Middle frontal gyrus (tissue), 1 donor: Measurements from ENCODE around the gene FAM186B.

Source experiments
- DNase-seq: peaks from one replicate; pipeline ENCODE4 v3.0.0-alpha.2; 2015; ENCODE audit warnings: low spot score; ENCODE audit errors: extremely low spot score

The FAM186B gene

DNA sequence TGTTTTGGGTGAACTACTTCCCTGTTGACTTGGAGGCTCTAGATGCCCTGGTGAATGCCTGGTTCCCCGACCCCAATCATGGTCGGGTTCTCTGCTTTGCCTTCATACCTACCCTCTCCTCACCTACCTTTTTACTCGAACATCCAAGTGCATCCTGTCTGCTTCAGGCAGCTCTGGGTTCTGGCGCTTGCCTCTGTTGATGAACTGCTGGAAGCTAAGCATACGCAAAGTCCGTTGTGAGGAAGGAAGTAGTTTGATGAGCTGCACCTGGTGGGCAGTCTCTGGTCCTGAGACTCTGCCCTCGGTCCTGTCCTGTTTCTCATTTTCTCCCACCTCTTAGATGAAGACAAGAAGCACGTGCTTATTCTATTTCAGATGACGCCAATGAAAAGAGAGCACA lies 53.0 kb downstream of the FAM186B start:
- DNase-seq, result no peak

DNA sequence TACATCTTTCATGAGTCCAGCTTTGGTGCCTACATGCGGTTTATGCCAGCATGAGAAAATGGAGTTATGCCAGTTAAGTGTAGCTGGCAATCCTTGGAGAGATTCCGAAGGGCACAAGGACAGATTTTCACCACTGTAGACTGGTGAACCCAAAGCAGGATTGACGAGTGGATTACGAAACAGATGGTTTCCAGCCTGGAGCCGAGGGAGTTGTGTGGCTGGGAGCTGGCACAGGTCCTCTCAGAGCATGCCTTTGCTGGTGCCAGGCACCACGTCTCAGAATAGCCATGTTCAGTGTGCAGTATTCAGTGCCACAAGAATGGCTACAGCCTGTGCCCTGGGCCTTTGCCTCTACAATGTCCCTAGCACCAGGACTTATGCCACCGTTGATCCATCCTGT lies 53.4 kb downstream of the FAM186B start:
- peak; percentile 48 for DNase-seq

DNA sequence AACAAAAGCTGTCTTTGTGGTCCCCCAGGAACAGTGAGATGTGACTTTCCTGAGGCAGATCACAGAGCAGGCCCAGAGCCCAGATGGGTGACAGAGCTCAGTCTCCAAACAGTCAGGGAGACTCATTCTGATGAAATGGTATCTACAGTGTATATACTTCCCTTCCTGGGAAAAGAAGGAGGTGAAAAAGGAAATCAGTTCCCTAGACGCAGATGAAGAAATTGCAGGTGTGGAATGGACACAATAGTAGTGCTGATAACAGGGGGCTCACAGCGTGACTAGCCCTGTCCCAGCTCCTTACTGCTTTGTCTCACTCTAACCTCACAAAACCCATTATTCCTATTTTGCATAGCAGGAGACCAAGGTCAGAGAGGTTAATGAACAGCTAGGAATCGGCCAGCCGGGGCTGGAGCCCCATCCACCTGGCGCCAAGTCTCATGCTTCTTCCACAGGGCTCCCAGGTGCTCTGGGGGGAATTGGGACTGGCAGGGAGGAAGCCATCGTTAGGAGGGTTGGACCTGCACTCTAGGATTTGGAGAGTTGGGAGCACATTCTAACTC lies 54.7 kb downstream of the FAM186B start:
- DNase-seq, result no peak

DNA sequence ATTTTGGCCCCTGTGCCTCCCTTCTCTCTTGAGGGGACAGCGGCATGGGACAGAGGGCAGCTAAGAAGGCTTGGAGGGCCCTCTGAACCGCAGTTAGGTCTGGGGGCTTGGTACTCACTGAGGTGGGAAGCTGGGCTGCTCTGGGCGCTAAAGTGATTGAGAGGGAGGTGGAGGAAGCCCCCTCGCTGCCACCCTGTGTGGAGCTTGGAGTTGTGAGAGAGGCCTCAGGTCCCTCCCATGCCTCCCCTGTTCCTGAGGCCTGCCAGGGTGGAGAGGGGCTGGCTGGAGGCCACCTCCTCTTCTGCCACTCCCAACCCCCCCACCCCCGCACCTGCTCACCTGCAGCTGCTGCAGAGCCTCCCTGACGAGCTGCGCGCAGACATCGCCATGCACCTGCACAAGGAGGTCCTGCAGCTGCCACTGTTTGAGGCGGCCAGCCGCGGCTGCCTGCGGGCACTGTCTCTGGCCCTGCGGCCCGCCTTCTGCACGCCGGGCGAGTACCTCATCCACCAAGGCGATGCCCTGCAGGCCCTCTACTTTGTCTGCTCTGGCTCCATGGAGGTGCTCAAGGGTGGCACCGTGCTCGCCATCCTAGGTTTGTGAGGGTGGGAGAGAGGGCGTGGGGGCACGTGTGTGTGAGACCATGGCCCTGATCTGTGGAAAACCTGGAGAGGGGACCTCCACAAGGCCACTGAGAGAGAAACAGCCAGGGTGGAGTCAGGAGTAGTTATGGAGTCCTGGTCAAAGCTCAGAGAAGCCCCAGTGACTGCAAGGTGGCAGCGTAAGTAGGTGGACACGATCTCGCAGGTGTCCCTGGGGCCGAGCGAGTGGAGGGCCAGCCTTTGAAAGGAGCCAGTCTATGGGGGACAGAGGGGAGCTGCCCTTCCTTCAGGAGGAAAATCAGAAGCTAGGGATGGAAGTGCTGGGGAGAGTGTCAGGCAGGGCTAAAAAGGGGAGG lies 55.4 kb downstream of the FAM186B start:
- DNase-seq, result no peak

DNA sequence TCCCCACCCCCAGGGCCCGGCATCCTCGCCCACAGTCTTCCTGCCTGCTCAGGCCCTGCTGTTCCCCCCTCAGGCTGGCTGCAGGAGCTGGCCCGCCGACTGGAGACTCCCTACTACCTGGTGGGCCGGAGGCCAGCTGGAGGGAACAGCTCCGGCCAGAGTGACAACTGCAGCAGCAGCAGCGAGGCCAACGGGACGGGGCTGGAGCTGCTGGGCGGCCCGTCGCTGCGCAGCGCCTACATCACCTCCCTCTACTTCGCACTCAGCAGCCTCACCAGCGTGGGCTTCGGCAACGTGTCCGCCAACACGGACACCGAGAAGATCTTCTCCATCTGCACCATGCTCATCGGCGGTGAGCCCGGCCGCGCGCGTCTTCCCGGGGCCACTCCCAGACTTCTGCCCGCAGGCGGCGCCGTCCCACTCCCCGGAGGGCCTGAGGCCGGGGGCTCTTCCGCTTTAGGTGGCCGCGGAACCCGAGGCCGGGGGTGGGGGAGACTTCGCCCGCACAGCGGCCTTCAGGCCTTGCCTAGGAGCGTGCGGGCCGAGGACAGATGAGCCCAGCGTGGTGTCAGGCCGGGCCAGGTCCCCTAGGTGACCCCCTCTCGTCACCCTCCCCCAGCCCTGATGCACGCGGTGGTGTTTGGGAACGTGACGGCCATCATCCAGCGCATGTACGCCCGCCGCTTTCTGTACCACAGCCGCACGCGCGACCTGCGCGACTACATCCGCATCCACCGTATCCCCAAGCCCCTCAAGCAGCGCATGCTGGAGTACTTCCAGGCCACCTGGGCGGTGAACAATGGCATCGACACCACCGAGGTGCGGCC lies 56.4 kb downstream of the FAM186B start:
- DNase-seq, result no peak

DNA sequence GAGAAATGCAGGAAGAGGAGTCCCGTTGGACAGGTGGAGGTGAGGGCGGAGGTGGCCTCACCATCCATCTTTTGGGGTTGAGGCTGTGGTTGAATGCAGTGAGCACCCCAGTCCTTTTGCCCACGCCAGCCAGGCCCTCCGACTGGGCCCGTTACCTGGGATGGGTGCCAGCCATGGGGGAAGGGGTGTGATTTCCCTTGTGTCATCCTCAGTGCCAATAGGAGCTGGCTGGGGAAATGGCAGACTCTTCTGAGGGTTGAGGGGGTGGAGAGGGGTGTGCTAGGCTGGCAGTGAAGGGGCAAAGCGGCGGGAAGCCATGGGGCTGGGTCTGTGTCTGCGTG lies 57.0 kb downstream of the FAM186B start:
- no peak for DNase-seq

DNA sequence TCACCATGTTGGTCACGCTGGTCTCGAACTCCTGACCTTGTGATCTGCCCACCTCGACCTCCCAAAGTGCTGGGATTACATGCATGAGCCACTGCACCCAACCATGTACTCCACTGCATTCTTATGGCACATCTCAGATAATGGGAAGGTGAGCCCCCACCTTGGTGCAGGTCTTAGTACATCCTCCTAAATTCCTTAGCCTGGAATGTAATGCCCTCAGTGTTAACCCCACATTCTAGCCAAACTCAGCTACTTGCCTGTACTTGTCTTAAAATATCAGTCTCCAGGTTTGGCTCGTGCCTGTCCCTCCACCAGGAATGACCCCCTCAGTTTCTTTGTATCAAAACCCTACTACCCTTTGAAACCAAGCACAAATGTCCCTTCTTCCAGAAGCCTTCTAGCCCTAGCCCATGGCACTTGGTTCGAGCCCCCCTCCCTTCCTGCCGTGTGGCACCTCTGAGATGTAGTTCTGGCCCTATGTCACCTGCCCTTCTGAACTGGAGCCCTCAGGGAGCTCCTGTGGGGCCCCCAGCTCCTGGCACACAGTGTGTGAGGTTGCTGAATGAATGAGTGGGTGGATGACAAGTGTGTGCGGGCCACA lies 58.2 kb downstream of the FAM186B start:
- DNase-seq, result no peak

DNA sequence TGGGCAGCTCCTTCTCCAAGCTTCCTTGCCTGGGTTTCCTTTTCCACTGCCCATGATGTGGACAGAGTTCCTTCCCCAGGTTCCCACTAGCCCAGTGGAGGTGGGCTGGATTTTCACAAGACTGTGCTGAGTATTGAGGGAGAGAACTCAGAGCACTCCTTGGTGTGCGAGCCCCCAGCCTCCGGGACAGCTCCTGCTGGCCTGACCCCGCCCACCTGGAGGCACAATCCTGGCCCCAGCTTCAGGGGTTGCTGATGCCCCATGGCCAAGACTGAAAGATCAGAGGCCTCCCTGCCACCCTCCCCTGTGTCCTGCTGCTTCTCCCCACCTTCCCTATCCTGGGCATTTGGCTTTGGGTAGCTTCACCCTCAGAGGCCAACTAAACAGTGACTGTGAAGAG lies 59.0 kb downstream of the FAM186B start:
- DNase-seq, result no peak

DNA sequence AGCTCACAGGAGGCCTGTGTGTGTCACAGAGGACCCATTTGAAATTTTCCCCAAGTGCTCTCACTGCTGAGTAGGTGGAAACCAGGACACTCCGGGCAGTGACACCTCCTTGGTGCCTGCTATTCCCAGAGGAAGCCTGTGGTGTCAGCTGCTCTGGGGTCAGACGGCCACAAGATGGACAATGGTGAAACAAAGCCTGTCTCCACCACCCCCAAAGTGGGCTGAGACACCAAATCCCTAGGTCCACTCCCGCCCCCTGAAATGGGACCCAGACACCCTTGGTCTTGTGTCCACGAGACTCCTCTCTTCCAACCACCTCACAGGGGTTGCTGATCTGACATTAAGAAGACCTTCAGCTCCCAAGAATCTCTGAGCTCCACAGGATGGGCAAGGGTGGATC lies 59.6 kb downstream of the FAM186B start:
- DNase-seq, result no peak

DNA sequence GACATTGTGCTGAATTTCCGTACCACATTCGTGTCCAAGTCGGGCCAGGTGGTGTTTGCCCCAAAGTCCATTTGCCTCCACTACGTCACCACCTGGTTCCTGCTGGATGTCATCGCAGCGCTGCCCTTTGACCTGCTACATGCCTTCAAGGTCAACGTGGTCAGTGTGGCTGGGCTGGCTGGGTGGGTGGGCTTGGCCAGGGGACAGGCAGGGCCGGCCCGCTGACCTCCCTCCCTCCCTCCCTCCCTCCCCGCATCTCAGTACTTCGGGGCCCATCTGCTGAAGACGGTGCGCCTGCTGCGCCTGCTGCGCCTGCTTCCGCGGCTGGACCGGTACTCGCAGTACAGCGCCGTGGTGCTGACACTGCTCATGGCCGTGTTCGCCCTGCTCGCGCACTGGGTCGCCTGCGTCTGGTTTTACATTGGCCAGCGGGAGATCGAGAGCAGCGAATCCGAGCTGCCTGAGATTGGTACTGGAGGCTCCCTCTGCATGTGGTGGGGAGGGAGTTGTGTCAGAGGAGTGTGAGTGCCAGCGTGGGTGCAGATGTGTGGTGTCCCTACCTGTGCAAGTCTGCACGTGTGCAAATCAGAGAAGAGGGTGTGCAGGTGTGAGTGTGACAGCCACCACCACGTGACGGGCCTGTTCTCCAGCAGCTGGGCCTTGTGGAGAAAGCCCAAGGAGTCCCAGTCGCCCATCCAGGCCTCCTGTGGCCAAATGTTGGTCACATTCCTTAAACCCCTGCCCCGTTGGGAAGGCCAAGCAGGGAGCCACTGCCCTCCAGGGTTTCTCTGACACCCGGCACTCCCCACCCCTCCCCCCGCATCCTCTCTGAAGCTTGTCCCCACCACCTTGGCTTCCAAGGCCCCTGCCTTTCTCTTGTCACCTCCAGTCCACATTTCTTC lies 61.3 kb downstream of the FAM186B start:
- DNase-seq, result no peak

DNA sequence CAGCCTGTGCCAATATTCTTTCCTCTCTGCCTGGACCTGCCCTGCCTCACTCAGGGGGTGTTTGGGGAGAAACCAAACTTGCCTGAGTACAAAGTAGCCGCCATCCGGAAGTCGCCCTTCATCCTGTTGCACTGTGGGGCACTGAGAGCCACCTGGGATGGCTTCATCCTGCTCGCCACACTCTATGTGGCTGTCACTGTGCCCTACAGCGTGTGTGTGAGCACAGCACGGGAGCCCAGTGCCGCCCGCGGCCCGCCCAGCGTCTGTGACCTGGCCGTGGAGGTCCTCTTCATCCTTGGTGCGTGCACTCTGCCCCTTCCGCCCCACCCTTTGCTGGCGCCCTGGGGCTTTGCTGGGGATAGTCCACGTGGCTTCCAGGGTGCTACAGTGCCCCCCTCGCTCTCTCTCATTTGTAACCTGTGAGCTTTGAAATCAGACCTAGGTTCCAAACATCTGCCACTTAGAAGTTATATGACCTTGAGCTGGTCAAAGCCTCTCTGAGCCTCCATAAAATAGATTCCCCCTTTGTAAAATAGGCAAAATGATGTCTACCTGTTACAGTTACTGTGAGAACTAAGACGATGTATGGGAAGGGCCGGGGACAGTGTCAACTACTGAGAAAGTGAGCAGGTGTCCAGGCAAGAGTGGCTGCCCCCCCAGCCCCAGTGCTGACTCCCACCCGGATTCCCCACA lies 62.1 kb downstream of the FAM186B start:
- no peak for DNase-seq

DNA sequence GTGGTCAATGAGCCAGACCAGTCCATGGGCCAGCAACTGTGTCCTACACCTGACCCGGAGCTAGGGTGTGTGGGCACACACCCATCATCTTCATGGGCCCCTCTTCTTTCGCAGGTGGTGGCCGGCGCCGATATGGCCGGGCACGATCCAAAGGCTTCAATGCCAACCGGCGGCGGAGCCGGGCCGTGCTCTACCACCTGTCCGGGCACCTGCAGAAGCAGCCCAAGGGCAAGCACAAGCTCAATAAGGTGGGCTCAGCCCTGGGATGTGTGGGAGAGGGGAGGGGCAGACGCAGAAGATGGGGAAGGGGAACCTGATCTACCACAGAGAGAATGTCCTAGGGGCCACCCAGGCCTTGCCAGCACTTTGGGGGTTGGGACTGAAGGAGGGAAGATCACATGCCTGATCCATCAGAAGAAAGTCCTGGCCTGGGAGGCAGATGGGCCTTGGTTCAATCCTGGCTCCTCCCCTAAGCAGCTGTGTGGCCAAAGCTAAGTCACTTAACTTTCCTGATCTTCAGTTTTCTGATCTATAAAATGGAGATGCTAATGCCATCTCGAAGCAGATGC lies 62.8 kb downstream of the FAM186B start:
- DNase-seq, result no peak

DNA sequence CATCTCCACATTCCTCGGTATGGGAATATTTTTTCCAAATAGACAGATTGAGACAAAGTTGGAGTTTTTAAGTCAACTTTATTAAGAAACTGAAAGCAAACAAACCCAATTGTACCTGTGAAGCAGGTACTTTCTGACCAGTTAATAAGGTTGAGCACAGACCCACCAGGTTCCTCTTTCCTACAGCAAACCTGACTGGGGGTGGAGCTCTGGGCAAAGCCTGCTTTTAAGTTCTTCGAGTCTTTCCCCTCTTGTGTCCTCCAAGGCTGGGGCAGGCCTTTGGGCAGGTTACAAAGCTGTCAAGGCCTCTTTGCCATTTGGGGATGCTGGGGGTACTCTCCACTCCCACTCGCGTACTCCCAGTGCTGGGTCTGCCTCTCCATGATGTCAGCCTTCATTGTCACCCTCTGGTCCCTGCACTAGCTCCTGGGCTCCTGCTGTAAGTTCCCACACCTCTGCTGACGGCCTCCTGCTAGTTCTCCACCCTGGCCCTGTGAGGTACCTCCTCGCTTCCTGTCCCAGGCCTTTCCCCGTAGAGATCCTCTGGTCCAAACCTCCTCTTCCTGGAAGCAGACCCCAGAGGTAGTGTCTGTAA lies 63.4 kb downstream of the FAM186B start:
- no peak for DNase-seq

DNA sequence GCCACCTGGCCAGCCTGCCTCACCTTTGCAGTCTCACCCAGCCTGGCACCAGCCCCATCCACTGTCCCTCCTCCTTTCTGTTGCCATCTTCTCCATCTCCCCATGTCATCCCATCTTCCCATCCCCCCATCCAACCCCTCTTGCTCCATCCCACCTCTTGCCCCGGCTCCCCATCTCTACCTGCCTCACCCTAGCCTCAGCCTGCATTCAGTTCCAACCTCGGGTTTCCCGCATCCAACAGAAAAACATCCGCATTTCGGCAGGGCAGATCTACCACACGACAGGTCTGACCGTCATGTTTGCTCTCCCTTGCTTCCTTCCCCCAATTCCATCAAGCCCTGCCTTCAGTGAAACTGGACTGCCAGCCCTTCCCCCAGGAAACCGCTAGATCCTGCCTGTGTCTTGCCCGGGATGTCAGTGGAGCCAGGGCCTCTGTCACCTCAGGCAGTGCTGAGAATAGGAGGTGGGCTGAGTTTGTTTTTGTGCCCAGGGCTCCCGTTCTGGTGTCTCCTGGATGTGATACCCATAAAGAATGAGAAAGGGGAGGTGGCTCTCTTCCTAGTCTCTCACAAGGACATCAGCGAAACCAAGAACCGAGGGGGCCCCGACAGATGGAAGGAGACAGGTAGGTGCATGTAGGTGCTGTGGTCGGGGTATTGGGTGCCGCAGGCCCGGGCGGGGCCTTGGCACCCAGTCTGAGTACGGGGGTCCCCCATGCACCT lies 64.1 kb downstream of the FAM186B start:
- DNase-seq, result no peak

DNA sequence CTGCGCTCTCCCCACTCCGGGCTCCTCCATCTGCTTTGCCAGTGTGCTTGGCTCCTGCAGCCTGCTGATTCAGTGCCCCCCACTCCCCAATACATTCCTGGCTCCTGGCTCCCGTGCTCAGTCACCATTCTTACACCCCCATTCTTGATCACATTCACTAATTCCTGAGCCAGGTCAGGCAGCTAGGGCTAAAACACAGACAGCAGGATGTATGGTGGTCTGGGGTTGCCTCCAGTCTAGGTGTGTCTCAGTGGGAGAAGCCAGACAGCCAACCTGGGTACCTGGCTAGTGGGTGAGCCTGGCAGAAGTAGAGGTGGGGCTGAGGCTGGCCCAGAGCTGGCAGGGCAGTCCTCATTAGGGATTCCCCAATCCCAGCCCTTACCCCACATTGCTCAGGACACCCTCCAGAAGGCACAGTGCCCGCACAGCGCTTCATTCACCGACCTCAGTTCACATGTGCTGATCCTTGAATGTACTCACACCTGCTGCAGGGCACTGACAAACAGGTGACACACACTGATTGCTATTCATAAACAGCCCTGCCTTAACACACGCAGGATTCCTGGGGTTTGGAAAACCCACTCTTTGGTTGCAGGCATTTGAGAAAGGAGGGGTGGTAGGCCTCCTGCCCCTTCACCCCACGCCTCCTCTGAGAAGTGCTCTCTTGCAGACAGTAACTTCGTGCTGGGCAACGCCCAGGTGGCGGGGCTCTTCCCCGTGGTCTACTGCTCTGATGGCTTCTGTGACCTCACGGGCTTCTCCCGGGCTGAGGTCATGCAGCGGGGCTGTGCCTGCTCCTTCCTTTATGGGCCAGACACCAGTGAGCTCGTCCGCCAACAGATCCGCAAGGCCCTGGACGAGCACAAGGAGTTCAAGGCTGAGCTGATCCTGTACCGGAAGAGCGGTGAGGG lies 65.0 kb downstream of the FAM186B start:
- no peak for DNase-seq

DNA sequence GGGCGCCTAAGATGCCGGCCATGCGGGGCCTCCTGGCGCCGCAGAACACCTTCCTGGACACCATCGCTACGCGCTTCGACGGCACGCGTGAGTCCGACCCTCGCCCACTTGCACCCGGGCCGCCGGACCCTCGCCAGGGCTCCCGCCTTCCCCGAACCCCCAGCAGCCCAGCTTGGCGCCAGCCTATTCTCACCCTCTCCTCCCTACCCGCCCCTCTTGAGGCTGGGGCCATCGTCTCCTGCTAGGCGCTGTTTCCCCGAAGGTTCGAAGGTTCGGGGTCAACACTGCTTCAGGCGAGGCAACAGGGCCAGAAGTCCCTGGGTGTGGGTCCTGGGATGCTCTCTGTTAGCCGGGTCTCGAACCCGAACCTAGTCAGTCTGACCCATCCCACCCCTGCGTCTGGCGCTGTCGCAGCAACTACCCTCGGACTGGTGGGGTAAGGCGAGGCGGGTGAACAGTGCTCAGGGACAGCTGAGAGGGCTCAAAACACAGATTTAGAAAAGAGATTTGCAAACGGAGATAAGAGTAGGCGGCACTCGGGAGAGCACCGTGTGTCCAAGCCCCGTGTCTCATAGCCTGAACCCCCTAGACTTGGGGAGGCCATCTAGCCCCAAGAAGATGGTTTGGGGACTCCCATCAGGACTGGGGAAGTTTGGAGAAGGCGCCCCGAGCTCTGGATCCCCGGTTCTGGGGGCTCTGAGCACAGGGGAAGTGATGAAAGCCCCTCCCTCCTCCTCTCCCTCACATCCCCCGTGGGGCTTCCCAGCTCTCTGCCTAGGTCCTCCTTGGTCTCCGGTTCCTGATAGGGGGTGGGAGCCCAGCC lies 65.8 kb downstream of the FAM186B start:
- no peak for DNase-seq
